Measurements from ENCODE around the gene RPRD1A.

- TF ChIP-seq EZH2phosphoT487 (IDR thresholded peaks at IDR 0.05; ENCODE audit: insufficient read depth, low read depth) (no peak), EZH2 (IDR thresholded peaks at IDR 0.05; ENCODE audit: insufficient read depth, poor library complexity, severe bottlenecking) (no peak)
These were observed 58.1 kb downstream of the RPRD1A start for GRCh38 chr18:36009214-36009613.
